ENCODE results near the gene RASIP1.

- TF ChIP-seq CEBPB (IDR thresholded peaks at IDR 0.05) (no peak), CTCF (IDR thresholded peaks at IDR 0.05) (no peak), EP300 (IDR thresholded peaks at IDR 0.05) (no peak), MAX (IDR thresholded peaks at IDR 0.05) (no peak), POLR2A (IDR thresholded peaks at IDR 0.05; ENCODE audit: low read length) (no peak), NR3C1 (IDR thresholded peaks at IDR 0.05) (no peak), USF2 (IDR thresholded peaks at IDR 0.05) (no peak), ELK1 (IDR thresholded peaks at IDR 0.05; ENCODE audit: low read depth, low read length) (no peak), MAFK (IDR thresholded peaks at IDR 0.05; ENCODE audit: partially characterized antibody) (no peak), CHD2 (IDR thresholded peaks at IDR 0.05; ENCODE audit: low read length, partially characterized antibody) (no peak)
Measured at GRCh38 chr19:48756212-48756611, 15.8 kb upstream of the RASIP1 start.
